Immature natural killer cell (primary cell): ENCODE measurements around the gene GPAM. TPM values are rescaled to one million over a fixed set of nuclear protein-coding genes. Genes with fewer than 3 reads are reported as not detected.
"Not testable (repeated sequence)": the region's sequence is repeated elsewhere in the genome, so short reads cannot be mapped to it uniquely, and the experiment has no call there.

Experiments
- DNase-seq, 3 donors: peaks; one replicate each; pipeline ENCODE4 v3.0.0; 2022; ENCODE audit warnings: mixed read lengths in 1 of 3
- H3K27ac Mint-ChIP-seq, 6 donors: one replicate each; pipeline ENCODE4 v1.8.0; 2020; ENCODE audit warnings: mixed read lengths in 6 of 6, mild to moderate bottlenecking in 5 of 6, inconsistent platforms in 4 of 6, moderate library complexity in 3 of 6
- H3K27me3 Mint-ChIP-seq, 3 donors: one replicate each; pipeline ENCODE4 v1.8.0; 2020 to 2021; ENCODE audit warnings: low read depth in 3 of 3, mild to moderate bottlenecking in 3 of 3, mixed read lengths in 3 of 3, moderate library complexity in 3 of 3, inconsistent platforms in 1 of 3
- H3K36me3 Mint-ChIP-seq, 3 donors: one replicate each; pipeline ENCODE4 v1.8.0; 2020; ENCODE audit warnings: mixed read lengths in 3 of 3, inconsistent platforms in 2 of 3, mild to moderate bottlenecking in 2 of 3
- H3K4me1 Mint-ChIP-seq, 2 donors: one replicate each; pipeline ENCODE4 v1.8.0; 2020; ENCODE audit warnings: inconsistent platforms in 2 of 2, mild to moderate bottlenecking in 2 of 2, mixed read lengths in 2 of 2, moderate library complexity in 1 of 2
- H3K4me3 Mint-ChIP-seq, 5 donors: one replicate each; pipeline ENCODE4 v1.8.0; 2020; ENCODE audit warnings: mild to moderate bottlenecking in 5 of 5, mixed read lengths in 5 of 5, inconsistent platforms in 3 of 5, moderate library complexity in 3 of 5
- H3K9me3 Mint-ChIP-seq, 6 donors: one replicate each; pipeline ENCODE4 v1.8.0; 2020; ENCODE audit warnings: mild to moderate bottlenecking in 6 of 6, mixed read lengths in 6 of 6, inconsistent platforms in 4 of 6, moderate library complexity in 3 of 6
- polyA plus RNA-seq, 3 donors: library from polyadenylated mRNA; unstranded; fragments of 300-500 nt; fragmentation: Illumina TruSeq; gene quantifications; one replicate each; pipeline ENCODE4 v1.2.3, GENCODE V29; 2021

The GPAM gene
- polyA plus RNA-seq: 1 to 10 TPM in 1 of 3 donors, under 1 TPM in 1, not detected in 1; 0.97 to 2.0 TPM

GRCh38 chr10:112183329-112184051 is at the start of gene GPAM:
TSS of gene GPAM (minus strand) at chr10:112183765. CDS start at chr10:112181784, 1,981 bp downstream.
- H3K27ac Mint-ChIP-seq: peak within 1 kb of the TSS; percentile 91 to 98 (median 96)
- peaks cover 6 to 12% (median 11%) of the 10 kb centered on the region in 3 donors for H3K27me3 Mint-ChIP-seq
- peaks cover 0 to 17% (median 7%) of the 10 kb centered on the region in 3 donors for H3K36me3 Mint-ChIP-seq
- H3K4me1 Mint-ChIP-seq: peaks cover 20 to 40% of the 10 kb centered on the region in 2 donors
- DNase-seq: peak; percentile 96
- H3K9me3 Mint-ChIP-seq: peaks cover 0 to 2% (median 0%) of the 10 kb centered on the region in 6 donors
- H3K4me3 Mint-ChIP-seq: peak within 1 kb of the TSS; percentile 88 to 96 (median 96)

- Mint-ChIP-seq H3K27ac (no peak overlapping the region), H3K9me3 (no peaks in the 10 kb centered on the region), H3K4me1 (no peaks in the 10 kb centered on the region), H3K4me3 (no peak overlapping the region), H3K27me3 (peaks cover 1 to 4% (median 3%) of the 10 kb centered on the region in 3 donors), H3K36me3 (no peaks in the 10 kb centered on the region)
- DNase-seq: no peak
These were observed 49.1 kb upstream of the GPAM start for GRCh38 chr10:112232670-112233069.

- no peaks in the 10 kb centered on the region for H3K36me3 Mint-ChIP-seq
- no peak overlapping the region for H3K27ac Mint-ChIP-seq
- no peaks in the 10 kb centered on the region for H3K9me3 Mint-ChIP-seq
- H3K4me1 Mint-ChIP-seq: no peaks in the 10 kb centered on the region
- no peak for DNase-seq
- no peak overlapping the region for H3K4me3 Mint-ChIP-seq
- H3K27me3 Mint-ChIP-seq: peaks cover 1 to 4% (median 3%) of the 10 kb centered on the region in 3 donors
These were observed 48.2 kb upstream of the GPAM start for GRCh38 chr10:112231602-112232400.

GRCh38 chr10:112230325-112230988 is 46.9 kb upstream of the GPAM start:
- H3K4me3 Mint-ChIP-seq: no peak overlapping the region
- peaks cover 4 to 9% (median 5%) of the 10 kb centered on the region in 3 donors for H3K27me3 Mint-ChIP-seq
- H3K27ac Mint-ChIP-seq: no peak overlapping the region
- peaks cover 0 to 2% (median 0%) of the 10 kb centered on the region in 6 donors for H3K9me3 Mint-ChIP-seq
- DNase-seq: no peak
- H3K4me1 Mint-ChIP-seq: no peaks in the 10 kb centered on the region
- no peaks in the 10 kb centered on the region for H3K36me3 Mint-ChIP-seq

DNA sequence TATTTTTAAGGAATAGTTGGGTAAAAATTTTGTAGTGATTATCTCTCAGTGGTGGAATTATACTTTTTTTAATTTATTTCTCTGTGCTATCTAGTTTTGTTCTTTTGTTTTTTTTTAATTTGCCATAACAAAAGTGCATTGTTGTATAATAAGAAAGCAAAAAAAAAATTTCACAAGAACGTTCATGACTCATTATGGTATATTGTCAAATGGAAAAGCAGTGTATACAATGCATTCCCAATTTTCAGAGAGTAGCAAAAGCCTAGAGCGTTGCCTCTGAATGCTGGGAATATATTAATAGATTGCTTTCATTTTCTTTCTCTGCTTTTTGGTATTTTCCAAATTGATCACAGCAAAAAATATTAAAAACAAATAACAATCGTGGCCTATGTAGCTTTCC is 46.3 kb upstream of the GPAM start:
- Mint-ChIP-seq H3K9me3 (peaks cover 0 to 2% (median 0%) of the 10 kb centered on the region in 6 donors), H3K4me3 (no peak overlapping the region), H3K36me3 (no peaks in the 10 kb centered on the region), H3K27ac (no peak overlapping the region), H3K4me1 (no peaks in the 10 kb centered on the region), H3K27me3 (peaks cover 4 to 9% (median 5%) of the 10 kb centered on the region in 3 donors)
- DNase-seq: no peak

GRCh38 chr10:112229096-112229495 is 45.5 kb upstream of the GPAM start:
- no peak for DNase-seq
- Mint-ChIP-seq H3K9me3 (peaks cover 0 to 2% (median 0%) of the 10 kb centered on the region in 6 donors), H3K4me1 (no peaks in the 10 kb centered on the region), H3K4me3 (no peak overlapping the region), H3K36me3 (no peaks in the 10 kb centered on the region), H3K27me3 (peaks cover 3 to 9% (median 4%) of the 10 kb centered on the region in 3 donors), H3K27ac (no peak overlapping the region)

DNA sequence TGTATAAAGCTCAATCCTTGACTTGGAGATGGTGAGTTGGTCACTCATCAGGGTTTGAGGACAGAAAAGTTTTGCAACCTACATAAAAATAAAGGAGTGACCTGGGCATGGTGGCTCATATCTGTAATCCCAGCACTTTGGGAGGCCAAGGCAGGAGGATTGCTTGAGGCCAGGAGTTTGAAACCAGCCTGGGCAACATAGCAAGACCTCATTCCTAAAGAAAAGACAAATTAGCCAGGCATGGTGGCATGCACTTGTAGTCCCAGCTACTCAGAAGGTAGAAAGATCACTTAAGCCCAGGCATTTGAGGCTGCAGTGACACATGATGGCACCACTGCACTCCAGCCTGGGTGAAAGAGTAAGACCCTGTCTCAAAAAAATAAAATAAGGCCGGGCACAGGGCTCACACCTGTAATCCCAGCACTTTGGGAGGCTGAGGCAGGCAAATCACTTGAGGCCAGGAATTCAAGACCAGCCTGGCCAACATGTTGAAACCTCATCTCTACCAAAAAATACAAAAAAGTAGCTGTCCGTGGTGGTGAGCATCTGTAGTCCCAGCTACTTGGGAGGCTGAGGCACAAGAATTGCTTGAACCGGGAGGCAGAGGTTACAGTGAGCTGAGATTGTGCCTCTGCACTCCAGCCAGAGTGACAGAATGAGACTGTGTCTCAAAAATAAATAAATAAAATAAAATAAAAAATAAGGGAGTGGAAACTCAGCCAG is 45.0 kb upstream of the GPAM start:
- H3K27ac Mint-ChIP-seq, DNase-seq, H3K9me3 Mint-ChIP-seq, H3K36me3 Mint-ChIP-seq, H3K4me3 Mint-ChIP-seq, H3K27me3 Mint-ChIP-seq, H3K4me1 Mint-ChIP-seq: not testable (repeated sequence)

GRCh38 chr10:112227331-112227987 is 43.9 kb upstream of the GPAM start:
- Mint-ChIP-seq H3K4me3 (no peak overlapping the region), H3K4me1 (no peaks in the 10 kb centered on the region), H3K9me3 (peaks cover 0 to 2% (median 0%) of the 10 kb centered on the region in 6 donors), H3K27ac (no peak overlapping the region), H3K36me3 (no peaks in the 10 kb centered on the region), H3K27me3 (peaks cover 1 to 9% (median 3%) of the 10 kb centered on the region in 3 donors)
- no peak for DNase-seq

GRCh38 chr10:112226439-112227248 is 43.1 kb upstream of the GPAM start:
- Mint-ChIP-seq H3K9me3 (peaks cover 0 to 2% (median 0%) of the 10 kb centered on the region in 6 donors), H3K27ac (no peak overlapping the region), H3K4me1 (no peaks in the 10 kb centered on the region), H3K4me3 (no peak overlapping the region), H3K36me3 (no peaks in the 10 kb centered on the region), H3K27me3 (peaks cover 1 to 9% (median 3%) of the 10 kb centered on the region in 3 donors)
- no peak for DNase-seq

- H3K36me3 Mint-ChIP-seq: no peaks in the 10 kb centered on the region
- H3K27me3 Mint-ChIP-seq: peaks cover 0 to 9% (median 3%) of the 10 kb centered on the region in 3 donors
- H3K4me1 Mint-ChIP-seq: no peaks in the 10 kb centered on the region
- H3K27ac Mint-ChIP-seq: no peak overlapping the region
- H3K9me3 Mint-ChIP-seq: peaks cover 0 to 2% (median 0%) of the 10 kb centered on the region in 6 donors
- no peak for DNase-seq
- no peak overlapping the region for H3K4me3 Mint-ChIP-seq
These were observed 42.3 kb upstream of the GPAM start for GRCh38 chr10:112225771-112226438.

- no peak overlapping the region for H3K4me3 Mint-ChIP-seq
- no peaks in the 10 kb centered on the region for H3K4me1 Mint-ChIP-seq
- no peak overlapping the region for H3K27ac Mint-ChIP-seq
- peaks cover 0 to 2% (median 0%) of the 10 kb centered on the region in 6 donors for H3K9me3 Mint-ChIP-seq
- peaks cover 0 to 9% (median 3%) of the 10 kb centered on the region in 3 donors for H3K27me3 Mint-ChIP-seq
- H3K36me3 Mint-ChIP-seq: no peaks in the 10 kb centered on the region
- DNase-seq: no peak
These were observed 41.5 kb upstream of the GPAM start for GRCh38 chr10:112224933-112225529.
